MCF 10A (cell line): ENCODE results near the gene DAB1. TPM values are rescaled to one million over a fixed set of nuclear protein-coding genes. Genes with fewer than 3 reads are reported as not detected.
"Not testable (repeated sequence)": the region's sequence is repeated elsewhere in the genome, so short reads cannot be mapped to it uniquely, and the experiment has no call there.

Experiments used
- BruUV-seq: library from RNA; stranded (reverse); fragments of 400-500 nt; replicated peaks from 2 replicates; lab custom pipeline; 2021; lab: Mats Ljungman, UMichigan
- CTCF ChIA-PET: fragments of 300-600 bp; sonication (Branson Sonifier 250); formaldehyde crosslinking; extraction: SDS; loops from one replicate; lab custom pipeline; 2021; ENCODE audit warnings: antibody characterized with exemption, inconsistent platforms; lab: Yijun Ruan, JAX
- POLR2A ChIA-PET: fragments of 300-600, 350-650 bp; sonication (Branson Sonifier 250); formaldehyde crosslinking; extraction: SDS; loops from one replicate; lab custom pipeline; 2020; ENCODE audit warnings: antibody characterized with exemption, inconsistent platforms; lab: Yijun Ruan, JAX
- DNase-seq: peaks from one replicate; pipeline ENCODE4 v3.0.0-alpha.2; 2018; ENCODE audit not compliant: unreplicated experiment
- H3K27ac Mint-ChIP-seq: one replicate; pipeline ENCODE4 v1.8.0; 2022; ENCODE audit warnings: mild to moderate bottlenecking, low read depth, mixed read lengths; ENCODE audit not compliant: unreplicated experiment
- H3K27me3 Mint-ChIP-seq: one replicate; pipeline ENCODE4 v1.8.0; 2022; ENCODE audit warnings: mixed read lengths; ENCODE audit not compliant: insufficient read depth, unreplicated experiment
- H3K36me3 Mint-ChIP-seq: one replicate; pipeline ENCODE4 v1.8.0; 2022; ENCODE audit warnings: mild to moderate bottlenecking, moderate library complexity, mixed read lengths; ENCODE audit not compliant: insufficient read depth, unreplicated experiment
- H3K4me1 Mint-ChIP-seq: one replicate; pipeline ENCODE4 v1.8.0; 2022; ENCODE audit warnings: mixed read lengths; ENCODE audit not compliant: insufficient read depth, unreplicated experiment
- H3K4me3 Mint-ChIP-seq: one replicate; pipeline ENCODE4 v1.8.0; 2022; ENCODE audit warnings: mild to moderate bottlenecking, moderate library complexity, mixed read lengths; ENCODE audit not compliant: unreplicated experiment
- H3K9me3 Mint-ChIP-seq: one replicate; pipeline ENCODE4 v1.8.0; 2022; ENCODE audit warnings: mixed read lengths; ENCODE audit not compliant: unreplicated experiment
- intact Hi-C: fragments of 100-400 bp; cut with micrococcal nuclease; formaldehyde crosslinking; loops from 2 replicates; pipeline ENCODE4 v1.14.1; 2022
- total RNA-seq: library from RNA; stranded (reverse); gene quantifications from 2 replicates; pipeline ENCODE4 v1.2.3, GENCODE V29; 2022
- TF ChIP-seq, protein P1 (sequence below): fragments of 200-600 bp; IDR thresholded peaks from one replicate; pipeline ENCODE4 v1.8.0; 2022; ENCODE audit warnings: antibody characterized with exemption, mild to moderate bottlenecking; ENCODE audit not compliant: unreplicated experiment

Gene DAB1
- total RNA-seq, 1 experiment from 2014 or later: not detected

DNA sequence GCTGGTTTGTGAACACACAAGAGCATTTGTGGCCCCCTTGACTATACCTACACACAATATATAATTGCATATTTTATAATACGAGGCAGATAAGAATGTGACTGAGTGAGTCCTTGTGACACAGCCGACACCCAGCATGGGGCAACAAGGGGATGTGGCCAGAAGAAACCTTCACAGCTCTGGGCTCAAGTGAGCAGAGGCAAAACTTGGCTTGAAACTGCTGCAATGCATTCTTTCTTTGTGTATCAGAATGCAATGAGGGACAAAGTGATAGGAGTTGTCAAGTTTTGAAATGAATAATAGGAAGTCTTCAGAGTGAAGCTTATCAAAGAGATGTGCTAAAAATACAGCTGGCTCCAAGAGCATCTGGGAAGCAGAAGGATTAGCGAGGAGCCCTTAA lies 334.0 kb downstream of the DAB1 start:
- no peak for DNase-seq
- BruUV-seq: no TSS peak
- H3K27me3 Mint-ChIP-seq: no peaks in the 10 kb centered on the region
- peaks cover 4% of the 10 kb centered on the region for H3K4me1 Mint-ChIP-seq
- TF ChIP-seq, protein P1, sequence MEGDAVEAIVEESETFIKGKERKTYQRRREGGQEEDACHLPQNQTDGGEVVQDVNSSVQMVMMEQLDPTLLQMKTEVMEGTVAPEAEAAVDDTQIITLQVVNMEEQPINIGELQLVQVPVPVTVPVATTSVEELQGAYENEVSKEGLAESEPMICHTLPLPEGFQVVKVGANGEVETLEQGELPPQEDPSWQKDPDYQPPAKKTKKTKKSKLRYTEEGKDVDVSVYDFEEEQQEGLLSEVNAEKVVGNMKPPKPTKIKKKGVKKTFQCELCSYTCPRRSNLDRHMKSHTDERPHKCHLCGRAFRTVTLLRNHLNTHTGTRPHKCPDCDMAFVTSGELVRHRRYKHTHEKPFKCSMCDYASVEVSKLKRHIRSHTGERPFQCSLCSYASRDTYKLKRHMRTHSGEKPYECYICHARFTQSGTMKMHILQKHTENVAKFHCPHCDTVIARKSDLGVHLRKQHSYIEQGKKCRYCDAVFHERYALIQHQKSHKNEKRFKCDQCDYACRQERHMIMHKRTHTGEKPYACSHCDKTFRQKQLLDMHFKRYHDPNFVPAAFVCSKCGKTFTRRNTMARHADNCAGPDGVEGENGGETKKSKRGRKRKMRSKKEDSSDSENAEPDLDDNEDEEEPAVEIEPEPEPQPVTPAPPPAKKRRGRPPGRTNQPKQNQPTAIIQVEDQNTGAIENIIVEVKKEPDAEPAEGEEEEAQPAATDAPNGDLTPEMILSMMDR: no peak
- no peaks in the 10 kb centered on the region for H3K36me3 Mint-ChIP-seq
- intact Hi-C loops: no loop called here
- no peak overlapping the region for H3K27ac Mint-ChIP-seq
- H3K9me3 Mint-ChIP-seq: no peaks in the 10 kb centered on the region
- POLR2A ChIA-PET: no interaction called here
- no peak overlapping the region for H3K4me3 Mint-ChIP-seq
- CTCF ChIA-PET: interaction anchor here (0.6 kb wide), 1 partner anchor 429 kb away, joined by 5 read pairs; no protein-coding TSS in a partner anchor

DNA sequence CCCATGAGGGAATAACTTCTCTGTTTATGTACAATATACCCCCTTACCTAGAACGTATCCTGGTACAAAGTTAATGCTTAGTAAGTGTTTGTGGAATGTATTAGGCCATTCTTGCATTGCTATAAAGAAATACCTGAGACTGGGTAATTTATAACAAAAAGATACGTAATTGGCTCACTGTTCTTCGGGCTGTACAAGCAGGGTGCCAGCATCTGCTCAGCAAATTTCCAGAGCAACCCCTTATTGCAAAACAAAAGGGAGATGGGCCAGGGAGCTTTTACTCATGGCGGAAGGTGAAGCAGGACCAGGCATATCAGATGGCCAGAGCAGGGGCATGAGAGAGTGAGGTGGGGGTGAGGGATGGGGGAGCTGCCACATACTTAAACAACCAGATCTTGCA lies 334.6 kb downstream of the DAB1 start:
- BruUV-seq: no TSS peak
- intact Hi-C loops: no loop called here
- Mint-ChIP-seq H3K9me3 (no peaks in the 10 kb centered on the region), H3K36me3 (no peaks in the 10 kb centered on the region), H3K27ac (no peak overlapping the region), H3K27me3 (no peaks in the 10 kb centered on the region), H3K4me1 (peaks cover 4% of the 10 kb centered on the region), H3K4me3 (no peak overlapping the region)
- POLR2A ChIA-PET: no interaction called here
- TF ChIP-seq, protein P1: no peak
- CTCF ChIA-PET: interaction anchor here (0.6 kb wide), 1 partner anchor 429 kb away, joined by 5 read pairs; no protein-coding TSS in a partner anchor
- DNase-seq: no peak

DNA sequence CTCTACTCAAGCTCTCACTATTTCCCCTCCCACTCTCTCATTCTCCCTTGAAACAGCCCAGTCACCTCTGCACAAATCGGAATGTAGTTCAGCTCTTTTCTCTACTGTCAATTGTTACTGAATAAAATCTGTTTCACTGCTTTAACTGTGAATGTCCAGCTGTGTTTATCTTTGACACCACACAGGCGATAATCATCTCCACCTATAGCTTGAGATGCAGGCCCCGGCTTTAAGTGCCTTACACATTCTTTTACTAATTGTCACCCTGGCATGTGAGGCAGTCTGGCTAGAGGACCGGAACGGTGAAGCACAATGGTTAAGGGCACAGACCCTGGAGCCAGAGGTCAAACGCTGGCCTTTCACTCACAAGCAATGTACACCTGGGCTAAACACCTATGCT lies 335.2 kb downstream of the DAB1 start:
- Mint-ChIP-seq H3K4me1 (peaks cover 4% of the 10 kb centered on the region), H3K27ac (no peak overlapping the region), H3K4me3 (no peak overlapping the region), H3K36me3 (no peaks in the 10 kb centered on the region), H3K9me3 (no peaks in the 10 kb centered on the region), H3K27me3 (no peaks in the 10 kb centered on the region)
- no TSS peak for BruUV-seq
- intact Hi-C loops: no loop called here
- ChIA-PET POLR2A (no interaction called here), CTCF (interaction anchor here (0.6 kb wide), 1 partner anchor 259 kb away, joined by 3 read pairs; no protein-coding TSS in a partner anchor)
- DNase-seq: no peak
- TF ChIP-seq, protein P1: no peak

DNA sequence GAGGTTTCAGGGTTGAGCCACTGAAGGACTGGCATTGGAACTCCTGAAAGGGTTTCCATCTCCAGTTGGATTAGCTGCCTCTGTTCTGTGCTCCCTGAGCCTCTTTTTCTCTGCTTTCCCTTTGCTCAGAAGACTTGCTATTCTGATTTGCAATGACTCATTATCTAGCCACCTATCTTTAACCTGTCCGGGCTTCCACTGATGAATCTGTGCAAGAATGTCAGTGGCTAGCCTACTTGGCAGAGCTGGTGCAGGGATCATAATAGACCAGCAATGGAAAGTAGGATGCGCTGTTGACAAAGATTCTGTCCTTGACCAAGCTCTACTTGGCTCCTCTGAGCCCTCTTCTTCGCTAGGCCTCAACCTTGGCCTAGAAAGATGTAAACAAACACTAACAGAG lies 336.2 kb downstream of the DAB1 start:
- H3K4me1 Mint-ChIP-seq, H3K27ac Mint-ChIP-seq, H3K36me3 Mint-ChIP-seq, DNase-seq, H3K4me3 Mint-ChIP-seq, POLR2A ChIA-PET, BruUV-seq, H3K9me3 Mint-ChIP-seq, intact Hi-C loops, CTCF ChIA-PET, H3K27me3 Mint-ChIP-seq: not testable (repeated sequence)

DNA sequence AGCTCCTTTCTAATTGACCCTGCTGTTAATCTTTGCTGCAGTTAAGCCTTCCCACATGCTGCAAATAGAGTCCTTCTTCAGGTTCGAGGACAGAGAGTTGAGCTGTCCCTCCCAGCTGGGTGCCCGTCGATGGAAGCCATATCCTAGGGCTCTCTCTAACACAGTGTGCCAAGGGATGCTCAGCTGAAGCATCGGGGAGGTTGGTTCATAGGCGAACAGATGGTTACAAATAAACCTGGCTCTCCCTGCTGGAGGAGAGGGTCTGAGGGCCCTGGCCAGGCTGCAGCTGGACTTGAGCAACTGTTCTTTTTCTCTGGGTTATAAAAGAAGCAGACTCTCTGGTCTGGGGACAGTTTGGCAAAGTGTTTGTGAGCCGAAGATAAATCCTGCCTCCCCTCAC lies 337.7 kb downstream of the DAB1 start:
- ChIA-PET POLR2A (no interaction called here), CTCF (interaction anchor here (0.6 kb wide), 1 partner anchor 76 kb away, joined by 4 read pairs; no protein-coding TSS in a partner anchor)
- H3K9me3 Mint-ChIP-seq: no peaks in the 10 kb centered on the region
- H3K27me3 Mint-ChIP-seq: no peaks in the 10 kb centered on the region
- TF ChIP-seq, protein P1: no peak
- no peak overlapping the region for H3K4me3 Mint-ChIP-seq
- peaks cover 4% of the 10 kb centered on the region for H3K4me1 Mint-ChIP-seq
- intact Hi-C loops: no loop called here
- no peak for DNase-seq
- H3K36me3 Mint-ChIP-seq: no peaks in the 10 kb centered on the region
- BruUV-seq: no TSS peak
- H3K27ac Mint-ChIP-seq: no peak overlapping the region
